ENCODE data around the gene RAI14. TPM values are rescaled to one million over a fixed set of nuclear protein-coding genes. Genes with fewer than 3 reads are reported as not detected.
A peak's percentile ranks its signal among the peaks of the same experiment; 100 is the strongest.

RAI14 gene
- polyA plus RNA-seq, 4 donors, result 81.2 to 145 (median 102) TPM

DNA sequence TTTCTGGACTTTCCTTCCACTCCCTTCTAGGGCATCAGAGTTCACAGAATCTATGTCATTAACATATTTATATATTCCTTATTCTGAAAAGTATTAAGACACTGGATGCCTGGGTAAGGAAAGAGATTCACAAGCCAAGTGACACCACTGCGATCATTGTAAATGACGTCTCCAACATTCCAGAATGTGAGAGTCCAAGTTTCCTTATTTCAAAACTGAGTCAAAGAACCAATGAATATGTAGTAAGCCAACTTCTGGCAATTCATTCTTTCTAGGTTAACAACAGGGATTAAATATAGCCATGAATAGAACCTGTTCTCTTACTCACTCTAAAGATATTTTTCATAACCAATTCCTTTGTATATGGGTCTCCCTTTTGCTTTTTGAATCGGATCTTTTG lies 18.1 kb downstream of the RAI14 start:
- DNase-seq (ENCODE audit: low read depth in 4 of 4, low spot score in 3 of 4), result no peak

- no peak for DNase-seq (ENCODE audit: low read depth in 4 of 4, low spot score in 3 of 4)
These were observed 19.7 kb downstream of the RAI14 start for GRCh38 chr5:34675857-34676256.

DNA sequence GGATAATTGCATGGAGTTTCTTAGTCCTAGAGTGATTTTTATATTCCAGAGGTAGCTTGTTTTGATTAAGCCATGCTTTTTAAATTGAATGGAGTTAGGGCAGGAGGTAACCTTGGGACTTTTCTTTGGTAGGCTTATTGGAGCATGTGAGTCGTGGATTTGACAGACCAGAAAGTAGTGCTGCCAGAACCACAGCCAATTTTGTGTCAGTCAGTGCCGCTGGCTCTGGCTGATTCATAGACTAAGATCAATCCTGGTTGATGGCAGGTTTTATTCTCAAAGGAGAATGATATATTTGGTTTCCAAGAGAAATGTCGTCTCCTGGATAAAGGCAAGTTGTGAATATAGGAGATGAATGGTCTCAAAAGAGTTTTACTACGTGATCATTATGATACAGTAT lies 20.3 kb downstream of the RAI14 start:
- DNase-seq (ENCODE audit: low read depth in 4 of 4, low spot score in 3 of 4), result no peak

- no peak for DNase-seq (ENCODE audit: low read depth in 4 of 4, low spot score in 3 of 4)
These were observed 21.3 kb downstream of the RAI14 start for GRCh38 chr5:34677428-34677827.

- no peak for DNase-seq (ENCODE audit: low read depth in 4 of 4, low spot score in 3 of 4)
These were observed 24.8 kb downstream of the RAI14 start for GRCh38 chr5:34680896-34681295.

GRCh38 chr5:34682926-34683623 lies 26.9 kb downstream of the RAI14 start:
- DNase-seq (ENCODE audit: low read depth in 4 of 4, low spot score in 3 of 4), result no peak

- peak in 2 of 4 donors; percentile 61 to 66 for DNase-seq (ENCODE audit: low read depth in 4 of 4, low spot score in 3 of 4)
These were observed 28.3 kb downstream of the RAI14 start for GRCh38 chr5:34684281-34684979.

DNA sequence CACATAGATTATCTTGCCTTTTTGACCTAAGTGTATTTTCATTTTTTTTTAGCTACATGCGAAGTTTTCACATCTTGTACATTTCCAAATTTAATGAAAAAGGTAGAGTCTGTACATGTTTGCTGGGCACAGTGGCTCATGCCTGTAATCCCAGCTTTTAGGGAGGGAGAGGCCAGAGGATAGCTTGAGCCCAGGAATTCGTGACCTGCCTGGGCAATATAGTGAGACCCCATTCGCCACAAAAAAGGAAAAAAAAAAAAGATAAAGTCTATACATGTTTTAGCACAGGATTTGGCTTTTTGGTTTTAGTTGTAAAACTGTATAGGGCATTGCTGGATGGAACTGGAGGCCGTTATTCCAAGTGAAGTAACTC lies 28.8 kb downstream of the RAI14 start:
- DNase-seq (ENCODE audit: low read depth in 4 of 4, low spot score in 3 of 4), result no peak

GRCh38 chr5:34685485-34686165 lies 29.5 kb downstream of the RAI14 start:
- DNase-seq (ENCODE audit: low read depth in 4 of 4, low spot score in 3 of 4), result no peak

- DNase-seq (ENCODE audit: low read depth in 4 of 4, low spot score in 3 of 4), result peak in 1 of 4 donors; percentile 74
These were observed 30.7 kb downstream of the RAI14 start for GRCh38 chr5:34686762-34687268.

- no peak for DNase-seq (ENCODE audit: low read depth in 4 of 4, low spot score in 3 of 4)
These were observed 31.3 kb downstream of the RAI14 start for GRCh38 chr5:34687269-34688011.

- no peak for DNase-seq (ENCODE audit: low read depth in 4 of 4, low spot score in 3 of 4)
These were observed 32.1 kb downstream of the RAI14 start for GRCh38 chr5:34688015-34688810.

DNA sequence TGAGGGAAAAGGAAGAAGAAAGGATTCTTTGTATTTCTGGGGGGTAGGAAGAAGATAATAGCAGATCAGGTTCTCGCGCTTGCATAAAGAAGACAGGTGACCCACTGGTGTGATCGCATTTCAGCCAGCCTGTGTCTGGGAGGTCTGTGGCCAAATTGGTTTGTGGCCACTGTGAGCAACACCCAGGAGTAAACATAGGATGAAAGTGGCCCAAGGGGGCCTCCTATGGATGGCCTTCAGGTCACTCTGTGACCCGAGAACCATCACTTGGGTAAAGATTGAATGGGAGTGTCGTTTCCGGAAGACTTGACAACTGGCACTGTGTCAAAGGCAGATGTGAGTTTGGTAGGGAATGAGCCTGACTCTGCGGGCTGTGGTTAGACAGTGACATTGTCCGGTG lies 34.2 kb downstream of the RAI14 start:
- DNase-seq (ENCODE audit: low read depth in 4 of 4, low spot score in 3 of 4), result no peak

DNA sequence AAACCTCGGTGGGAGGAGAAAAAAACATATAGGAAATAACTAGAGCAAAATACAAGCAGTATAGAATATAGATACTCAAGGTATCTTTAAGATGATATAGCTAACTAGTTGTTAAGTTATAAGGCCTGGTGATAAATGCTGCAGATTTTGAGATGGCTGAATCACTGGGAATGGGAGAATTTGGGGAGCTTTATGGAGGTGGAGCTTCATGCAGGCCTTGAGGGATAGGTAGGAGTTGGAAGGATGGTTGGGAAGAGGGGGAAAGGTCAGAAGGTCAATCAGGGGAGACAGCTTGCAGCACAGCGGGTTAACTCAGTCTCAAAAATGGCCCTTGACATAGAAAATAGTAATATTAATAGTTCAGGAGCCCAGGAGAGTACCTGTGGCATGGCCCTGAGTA lies 34.8 kb downstream of the RAI14 start:
- no peak for DNase-seq (ENCODE audit: low read depth in 4 of 4, low spot score in 3 of 4)

DNA sequence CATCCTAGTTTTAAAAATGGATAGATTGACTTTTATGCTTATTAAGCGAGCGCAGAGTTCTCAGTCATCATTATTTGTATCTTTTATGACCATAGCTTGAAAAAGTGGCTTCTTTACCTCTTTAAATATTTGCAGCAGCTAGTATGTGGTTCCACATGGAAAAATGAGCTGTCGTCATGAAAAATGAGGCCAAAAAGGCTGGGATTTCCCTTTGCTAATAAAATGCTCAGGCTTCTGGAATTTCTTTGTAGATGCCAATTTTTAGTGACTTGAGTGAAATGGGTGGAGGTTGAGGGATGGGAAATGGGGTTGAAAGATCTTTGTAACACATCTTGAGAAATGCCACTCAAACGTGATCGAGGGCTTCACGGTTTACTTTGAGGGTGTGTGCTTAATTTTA lies 35.2 kb downstream of the RAI14 start:
- DNase-seq (ENCODE audit: low read depth in 4 of 4, low spot score in 3 of 4), result no peak

DNA sequence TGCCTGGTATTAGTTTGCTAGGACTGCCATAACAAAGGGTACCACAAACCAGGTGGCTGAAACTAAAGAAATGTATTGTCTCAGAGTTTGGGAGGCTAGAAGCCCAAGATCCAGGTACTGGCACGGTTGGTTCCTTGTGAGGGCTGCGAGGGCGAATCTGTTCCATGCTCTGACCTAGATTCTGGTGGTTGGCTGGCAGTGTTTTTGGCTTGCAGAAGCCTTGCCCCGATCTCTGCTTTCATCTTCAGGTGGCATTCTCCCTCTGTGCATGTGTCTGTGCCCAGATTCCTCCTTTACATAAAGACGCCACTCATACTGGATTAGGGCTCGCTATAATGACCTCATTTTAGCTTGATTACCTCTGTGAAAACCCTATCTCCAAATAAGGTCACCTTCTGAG lies 36.7 kb downstream of the RAI14 start:
- DNase-seq (ENCODE audit: low read depth in 4 of 4, low spot score in 3 of 4), result no peak

GRCh38 chr5:34694012-34694411 lies 37.9 kb downstream of the RAI14 start:
- no peak for DNase-seq (ENCODE audit: low read depth in 4 of 4, low spot score in 3 of 4)

GRCh38 chr5:34694685-34695084 lies 38.6 kb downstream of the RAI14 start:
- DNase-seq (ENCODE audit: low read depth in 4 of 4, low spot score in 3 of 4), result no peak

GRCh38 chr5:34695275-34696027 lies 39.3 kb downstream of the RAI14 start:
- no peak for DNase-seq (ENCODE audit: low read depth in 4 of 4, low spot score in 3 of 4)
